T-helper 1 cell treated with Interleukin-12 subunit alpha and Interleukin-12 subunit beta and Interleukin-4 antibody, amounts not matched to agents 30 μg/mL and 1 μg/mL, for 36 hours (primary cell): ENCODE results near the gene LGALS7.
"Not testable (repeated sequence)": the region's sequence is repeated elsewhere in the genome, so short reads cannot be mapped to it uniquely, and the experiment has no call there.

Experiments
- H3K27ac Mint-ChIP-seq: one replicate; pipeline ENCODE4 v1.8.0; 2021; ENCODE audit warnings: mild to moderate bottlenecking, mixed read lengths
- H3K27me3 Mint-ChIP-seq: one replicate; pipeline ENCODE4 v1.8.0; 2021; ENCODE audit warnings: low read depth, mixed read lengths
- H3K36me3 Mint-ChIP-seq: one replicate; pipeline ENCODE4 v1.8.0; 2021; ENCODE audit warnings: low read depth, mixed read lengths
- H3K4me1 Mint-ChIP-seq: one replicate; pipeline ENCODE4 v1.8.0; 2021; ENCODE audit warnings: low read depth, mixed read lengths
- H3K4me3 Mint-ChIP-seq: one replicate; pipeline ENCODE4 v1.8.0; 2021; ENCODE audit warnings: mild to moderate bottlenecking, moderate library complexity, mixed read lengths
- H3K9me3 Mint-ChIP-seq: one replicate; pipeline ENCODE4 v1.8.0; 2021; ENCODE audit warnings: mixed read lengths

LGALS7 gene

DNA sequence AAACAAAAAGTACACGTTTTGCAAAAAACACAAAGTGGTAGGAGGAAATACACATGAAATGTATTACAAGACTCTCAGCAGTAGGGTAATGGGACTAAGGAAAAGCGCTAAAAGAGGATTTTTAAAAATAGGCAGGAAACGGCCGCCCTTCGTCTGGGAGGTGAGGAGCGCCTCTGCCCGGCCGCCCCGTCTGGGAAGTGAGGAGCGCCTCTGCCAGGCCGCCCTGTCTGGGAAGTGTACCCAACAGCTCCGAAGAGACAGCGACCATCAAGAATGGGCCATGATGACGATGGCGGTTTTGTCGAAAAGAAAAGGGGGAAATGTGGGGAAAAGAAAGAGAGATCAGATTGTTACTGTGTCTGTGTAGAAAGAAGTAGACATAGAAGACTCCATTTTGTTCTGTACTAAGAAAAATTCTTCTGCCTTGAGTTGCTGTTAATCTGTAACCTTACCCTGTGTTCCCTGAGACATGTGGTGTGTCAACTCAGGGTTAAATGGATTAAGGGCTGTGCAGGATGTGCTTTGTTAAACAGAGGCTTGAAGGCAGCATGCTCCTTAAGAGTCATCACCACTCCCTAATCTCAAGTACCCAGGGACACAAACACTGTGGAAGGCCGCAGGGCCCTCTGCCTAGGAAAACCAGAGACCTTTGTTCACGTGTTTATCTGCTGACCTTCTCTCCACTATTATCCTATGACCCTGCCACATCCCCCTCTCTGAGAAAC, 34.2 kb upstream of the LGALS7 start:
- not testable (repeated sequence) for H3K27me3 Mint-ChIP-seq, H3K9me3 Mint-ChIP-seq, H3K27ac Mint-ChIP-seq, H3K4me3 Mint-ChIP-seq, H3K36me3 Mint-ChIP-seq, H3K4me1 Mint-ChIP-seq

GRCh38 chr19:38806371-38806770, 33.1 kb upstream of the LGALS7 start:
- H3K4me1 Mint-ChIP-seq, result peaks cover 3% of the 10 kb centered on the region
- H3K27me3 Mint-ChIP-seq, result no peaks in the 10 kb centered on the region
- no peaks in the 10 kb centered on the region for H3K9me3 Mint-ChIP-seq
- H3K4me3 Mint-ChIP-seq, result no peak overlapping the region
- no peak overlapping the region for H3K27ac Mint-ChIP-seq
- H3K36me3 Mint-ChIP-seq, result peaks cover 2% of the 10 kb centered on the region

- peaks cover 2% of the 10 kb centered on the region for H3K36me3 Mint-ChIP-seq
- peak overlapping the region; percentile 68 for H3K27ac Mint-ChIP-seq
- H3K4me3 Mint-ChIP-seq, result no peak overlapping the region
- no peaks in the 10 kb centered on the region for H3K27me3 Mint-ChIP-seq
- H3K9me3 Mint-ChIP-seq, result no peaks in the 10 kb centered on the region
- peaks cover 3% of the 10 kb centered on the region for H3K4me1 Mint-ChIP-seq
These were observed 31.9 kb upstream of the LGALS7 start for GRCh38 chr19:38805180-38805579.

DNA sequence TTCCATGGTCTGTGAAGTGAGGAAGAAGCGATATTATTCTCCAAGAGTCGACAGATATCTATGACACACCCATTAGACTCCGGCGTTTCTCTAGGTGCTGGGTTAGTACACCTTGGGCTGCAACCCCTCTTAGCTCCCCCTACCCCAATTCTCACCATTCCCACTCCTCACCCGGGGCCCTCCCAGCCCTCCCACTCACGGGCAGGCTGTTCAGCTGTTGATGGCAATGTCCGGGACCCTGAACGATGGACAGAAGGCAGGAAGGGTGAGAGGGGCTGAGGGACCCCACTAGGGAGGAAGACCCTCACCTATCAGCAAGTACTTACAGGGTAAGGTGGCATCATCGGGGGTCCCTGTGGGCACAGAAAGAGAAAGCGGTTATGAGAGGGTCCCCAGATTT, 30.2 kb upstream of the LGALS7 start:
- Mint-ChIP-seq H3K9me3 (no peaks in the 10 kb centered on the region), H3K27ac (no peak overlapping the region), H3K36me3 (peaks cover 2% of the 10 kb centered on the region), H3K4me1 (peaks cover 3% of the 10 kb centered on the region), H3K4me3 (no peak overlapping the region), H3K27me3 (no peaks in the 10 kb centered on the region)

- Mint-ChIP-seq H3K27me3 (no peaks in the 10 kb centered on the region), H3K4me1 (peaks cover 3% of the 10 kb centered on the region), H3K4me3 (no peak overlapping the region), H3K27ac (no peak overlapping the region), H3K9me3 (no peaks in the 10 kb centered on the region), H3K36me3 (peaks cover 2% of the 10 kb centered on the region)
These were observed 28.2 kb upstream of the LGALS7 start for GRCh38 chr19:38801359-38802095.

- Mint-ChIP-seq H3K27me3 (no peaks in the 10 kb centered on the region), H3K4me1 (peaks cover 3% of the 10 kb centered on the region), H3K9me3 (no peaks in the 10 kb centered on the region), H3K27ac (no peak overlapping the region), H3K36me3 (peaks cover 2% of the 10 kb centered on the region), H3K4me3 (no peak overlapping the region)
These were observed 27.4 kb upstream of the LGALS7 start for GRCh38 chr19:38800577-38801347.

- H3K27ac Mint-ChIP-seq, result no peak overlapping the region
- H3K4me3 Mint-ChIP-seq, result no peak overlapping the region
- peaks cover 9% of the 10 kb centered on the region for H3K27me3 Mint-ChIP-seq
- H3K36me3 Mint-ChIP-seq, result no peaks in the 10 kb centered on the region
- no peaks in the 10 kb centered on the region for H3K9me3 Mint-ChIP-seq
- no peaks in the 10 kb centered on the region for H3K4me1 Mint-ChIP-seq
These were observed 25.8 kb upstream of the LGALS7 start for GRCh38 chr19:38799104-38799503.

- H3K27me3 Mint-ChIP-seq, result peaks cover 19% of the 10 kb centered on the region
- H3K4me1 Mint-ChIP-seq, H3K4me3 Mint-ChIP-seq, H3K9me3 Mint-ChIP-seq, H3K36me3 Mint-ChIP-seq, H3K27ac Mint-ChIP-seq: not testable (repeated sequence)
These were observed 24.5 kb upstream of the LGALS7 start for GRCh38 chr19:38797781-38798180.

- Mint-ChIP-seq H3K4me1 (peaks cover 3% of the 10 kb centered on the region), H3K4me3 (no peak overlapping the region), H3K27me3 (peaks cover 19% of the 10 kb centered on the region), H3K36me3 (no peaks in the 10 kb centered on the region), H3K27ac (no peak overlapping the region), H3K9me3 (no peaks in the 10 kb centered on the region)
These were observed 22.8 kb upstream of the LGALS7 start for GRCh38 chr19:38796154-38796553.

DNA sequence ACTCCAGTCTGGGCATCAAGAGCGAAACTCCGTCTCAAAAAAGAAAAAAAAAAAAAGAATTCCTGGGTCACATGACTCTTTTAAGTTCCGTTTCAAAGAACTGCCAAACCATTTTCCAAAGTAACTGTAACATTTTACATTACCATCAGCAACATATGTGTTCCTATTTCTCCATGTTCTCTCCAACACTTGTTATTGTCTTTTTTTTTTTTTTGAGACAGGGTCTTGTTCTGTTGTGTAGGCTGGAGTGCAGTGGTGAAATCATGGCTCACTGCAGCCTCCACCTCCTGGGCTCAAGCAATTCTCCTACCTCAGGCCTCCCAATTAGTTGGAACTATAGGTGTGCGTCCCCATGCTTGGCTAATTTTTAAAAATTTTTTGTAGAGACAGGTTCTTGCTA, 22.2 kb upstream of the LGALS7 start:
- Mint-ChIP-seq H3K36me3 (no peaks in the 10 kb centered on the region), H3K4me1 (peaks cover 3% of the 10 kb centered on the region), H3K27me3 (peaks cover 19% of the 10 kb centered on the region), H3K9me3 (no peaks in the 10 kb centered on the region), H3K4me3 (no peak overlapping the region), H3K27ac (no peak overlapping the region)

- H3K27ac Mint-ChIP-seq, result no peak overlapping the region
- peaks cover 3% of the 10 kb centered on the region for H3K4me1 Mint-ChIP-seq
- H3K4me3 Mint-ChIP-seq, result no peak overlapping the region
- peaks cover 19% of the 10 kb centered on the region for H3K27me3 Mint-ChIP-seq
- no peaks in the 10 kb centered on the region for H3K9me3 Mint-ChIP-seq
- no peaks in the 10 kb centered on the region for H3K36me3 Mint-ChIP-seq
These were observed 20.4 kb upstream of the LGALS7 start for GRCh38 chr19:38793671-38794070.

- H3K27me3 Mint-ChIP-seq, result peaks cover 19% of the 10 kb centered on the region
- peak overlapping the region; percentile 45 for H3K4me3 Mint-ChIP-seq
- no peaks in the 10 kb centered on the region for H3K9me3 Mint-ChIP-seq
- no peaks in the 10 kb centered on the region for H3K36me3 Mint-ChIP-seq
- H3K27ac Mint-ChIP-seq, result no peak overlapping the region
- H3K4me1 Mint-ChIP-seq, result peaks cover 3% of the 10 kb centered on the region
These were observed 19.9 kb upstream of the LGALS7 start for GRCh38 chr19:38793177-38793576.

DNA sequence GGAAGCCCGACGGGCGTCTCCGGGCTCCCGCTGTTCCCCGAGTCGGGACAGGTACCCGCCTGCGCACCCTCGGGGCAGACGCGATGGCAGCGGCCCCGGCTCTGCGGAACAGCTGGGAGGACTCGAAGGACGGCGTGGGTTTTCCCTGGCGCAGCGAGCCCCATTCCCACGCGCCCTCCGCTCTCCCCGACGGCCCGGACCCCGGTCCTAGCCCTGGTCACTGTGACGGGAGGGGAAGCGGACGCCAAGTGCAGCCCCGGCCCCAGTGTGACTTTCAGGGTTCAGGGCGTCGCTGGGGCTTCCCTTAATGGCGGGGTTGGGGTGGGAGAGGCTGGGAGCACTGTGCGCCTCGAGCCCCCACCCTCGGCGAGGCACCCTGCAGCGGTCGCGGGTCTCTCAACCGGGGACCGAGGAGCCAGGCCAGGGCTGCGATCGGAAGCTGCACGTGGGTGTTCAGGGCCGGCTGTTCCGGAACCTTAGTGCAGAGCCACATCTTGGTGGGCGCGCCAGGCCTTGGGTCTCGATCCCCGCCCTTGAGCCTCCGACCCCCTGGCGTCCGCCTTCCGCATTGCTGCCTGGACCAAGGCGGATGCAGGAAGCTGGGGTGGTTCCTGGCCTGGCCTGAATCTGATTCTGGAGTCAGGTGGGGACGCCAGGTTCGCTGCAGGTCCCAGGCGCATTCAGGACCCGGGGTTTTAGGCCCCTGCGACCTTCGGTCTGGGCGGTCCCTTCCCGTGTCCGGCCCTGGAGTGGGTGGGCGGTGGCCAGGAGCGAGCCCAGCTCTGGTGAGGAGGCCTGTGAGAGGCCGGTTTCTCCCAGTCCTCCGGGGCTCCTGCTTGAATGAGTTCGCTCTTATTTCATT, 19.2 kb upstream of the LGALS7 start:
- Mint-ChIP-seq H3K9me3 (no peaks in the 10 kb centered on the region), H3K27ac (no peak overlapping the region), H3K4me3 (peak overlapping the region; percentile 45), H3K36me3 (no peaks in the 10 kb centered on the region), H3K4me1 (peaks cover 3% of the 10 kb centered on the region), H3K27me3 (peaks cover 19% of the 10 kb centered on the region)

- not testable (repeated sequence) for H3K9me3 Mint-ChIP-seq
- H3K27me3 Mint-ChIP-seq, result peaks cover 19% of the 10 kb centered on the region
These were observed 18.2 kb upstream of the LGALS7 start for GRCh38 chr19:38791451-38792064.

More at GRCh38 chr19:38791451-38792064, 18.2 kb upstream of the LGALS7 start:
- H3K4me3 Mint-ChIP-seq, H3K27ac Mint-ChIP-seq, H3K36me3 Mint-ChIP-seq, H3K4me1 Mint-ChIP-seq: not testable (repeated sequence)
